ENCODE measurements around the gene ILRUN. TPM values are rescaled to one million over a fixed set of nuclear protein-coding genes. Genes with fewer than 3 reads are reported as not detected.
A peak's percentile ranks its signal among the peaks of the same experiment; 100 is the strongest.

Gene ILRUN
- total RNA-seq, 2 donors from 2014 or later, result 89.8 to 114 TPM

DNA sequence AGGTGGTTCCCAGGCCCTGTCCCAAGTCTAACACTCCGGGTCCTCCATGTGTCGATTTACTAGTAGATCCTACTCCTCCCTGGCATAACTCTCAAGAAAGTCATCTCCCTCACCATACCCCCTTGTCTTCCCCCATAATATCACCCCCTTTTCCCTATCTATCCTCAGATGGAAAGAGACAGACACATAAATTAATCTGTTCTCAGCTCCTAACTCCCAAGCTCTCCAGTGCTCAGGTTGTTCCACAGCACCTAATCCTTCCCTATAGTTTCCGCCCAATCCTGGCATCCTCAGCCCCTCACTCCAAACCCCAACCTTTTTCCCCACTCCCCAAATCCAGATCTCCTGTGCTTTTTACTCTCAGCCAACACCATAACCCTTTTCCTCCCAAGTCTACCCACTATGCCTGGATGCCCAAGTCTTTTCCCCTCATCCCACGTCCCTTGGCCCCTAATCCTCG, 808 bp downstream of the ILRUN start:
- peak overlapping the region; percentile 92 to 98 for H3K27ac ChIP-seq
- no peaks in the 10 kb centered on the region for H3K36me3 ChIP-seq
- TF ChIP-seq, protein P1, sequence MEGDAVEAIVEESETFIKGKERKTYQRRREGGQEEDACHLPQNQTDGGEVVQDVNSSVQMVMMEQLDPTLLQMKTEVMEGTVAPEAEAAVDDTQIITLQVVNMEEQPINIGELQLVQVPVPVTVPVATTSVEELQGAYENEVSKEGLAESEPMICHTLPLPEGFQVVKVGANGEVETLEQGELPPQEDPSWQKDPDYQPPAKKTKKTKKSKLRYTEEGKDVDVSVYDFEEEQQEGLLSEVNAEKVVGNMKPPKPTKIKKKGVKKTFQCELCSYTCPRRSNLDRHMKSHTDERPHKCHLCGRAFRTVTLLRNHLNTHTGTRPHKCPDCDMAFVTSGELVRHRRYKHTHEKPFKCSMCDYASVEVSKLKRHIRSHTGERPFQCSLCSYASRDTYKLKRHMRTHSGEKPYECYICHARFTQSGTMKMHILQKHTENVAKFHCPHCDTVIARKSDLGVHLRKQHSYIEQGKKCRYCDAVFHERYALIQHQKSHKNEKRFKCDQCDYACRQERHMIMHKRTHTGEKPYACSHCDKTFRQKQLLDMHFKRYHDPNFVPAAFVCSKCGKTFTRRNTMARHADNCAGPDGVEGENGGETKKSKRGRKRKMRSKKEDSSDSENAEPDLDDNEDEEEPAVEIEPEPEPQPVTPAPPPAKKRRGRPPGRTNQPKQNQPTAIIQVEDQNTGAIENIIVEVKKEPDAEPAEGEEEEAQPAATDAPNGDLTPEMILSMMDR (IDR thresholded peaks at IDR 0.05), result no peak
- no peaks in the 10 kb centered on the region for H3K9me3 ChIP-seq
- H3K4me1 ChIP-seq, result peaks cover 0 to 39% of the 10 kb centered on the region in 2 donors
- H3K27me3 ChIP-seq, result no peaks in the 10 kb centered on the region
- peak overlapping the region; percentile 81 to 96 for H3K4me3 ChIP-seq
- DNase-seq (ENCODE audit: low spot score), result no peak

- Histone ChIP-seq H3K27ac (no peak overlapping the region), H3K9me3 (no peaks in the 10 kb centered on the region), H3K4me3 (no peak overlapping the region), H3K27me3 (no peaks in the 10 kb centered on the region), H3K4me1 (peaks cover 0 to 39% of the 10 kb centered on the region in 2 donors), H3K36me3 (peaks cover 4% of the 10 kb centered on the region)
- TF ChIP-seq, protein P1 (IDR thresholded peaks at IDR 0.05), result no peak
- no peak for DNase-seq (ENCODE audit: low spot score)
Measured at GRCh38 chr6:34692280-34692679, 4.3 kb downstream of the ILRUN start.

GRCh38 chr6:34689742-34690141, 6.8 kb downstream of the ILRUN start:
- no peak overlapping the region for H3K27ac ChIP-seq

DNA sequence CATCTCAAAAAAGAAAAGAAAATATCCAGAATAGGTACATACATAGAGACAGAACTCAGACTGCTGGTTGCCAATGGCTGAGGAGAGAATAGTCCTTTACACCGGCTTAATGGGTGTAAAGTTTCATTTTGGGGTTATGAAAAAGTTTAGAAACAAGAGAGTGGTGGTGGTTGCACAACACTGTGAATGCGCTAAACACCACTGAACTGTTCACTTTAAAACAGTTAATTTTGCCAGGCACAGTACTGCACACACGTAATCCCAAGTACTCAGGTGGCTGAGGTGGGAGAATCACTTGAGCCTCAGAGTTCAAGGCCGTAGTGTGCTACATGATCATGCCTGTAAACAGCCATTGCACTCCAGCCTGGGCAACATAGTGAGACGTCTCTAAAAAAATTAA, 7.6 kb downstream of the ILRUN start:
- DNase-seq (ENCODE audit: low spot score), result no peak
- TF ChIP-seq, protein P1 (IDR thresholded peaks at IDR 0.05), result no peak
- no peak overlapping the region for H3K27ac ChIP-seq
- H3K4me3 ChIP-seq, result no peak overlapping the region
- H3K9me3 ChIP-seq, result no peaks in the 10 kb centered on the region
- H3K27me3 ChIP-seq, result no peaks in the 10 kb centered on the region
- H3K4me1 ChIP-seq, result peaks cover 0 to 19% of the 10 kb centered on the region in 2 donors
- peaks cover 4% of the 10 kb centered on the region for H3K36me3 ChIP-seq

More at GRCh38 chr6:34689742-34690141, 6.8 kb downstream of the ILRUN start:
- no peak overlapping the region for H3K4me3 ChIP-seq
- H3K36me3 ChIP-seq, result peaks cover 4% of the 10 kb centered on the region
- TF ChIP-seq, protein P1 (IDR thresholded peaks at IDR 0.05), result no peak
- H3K27me3 ChIP-seq, result no peaks in the 10 kb centered on the region
- no peak for DNase-seq (ENCODE audit: low spot score)
- peaks cover 0 to 26% of the 10 kb centered on the region in 2 donors for H3K4me1 ChIP-seq
- no peaks in the 10 kb centered on the region for H3K9me3 ChIP-seq

DNA sequence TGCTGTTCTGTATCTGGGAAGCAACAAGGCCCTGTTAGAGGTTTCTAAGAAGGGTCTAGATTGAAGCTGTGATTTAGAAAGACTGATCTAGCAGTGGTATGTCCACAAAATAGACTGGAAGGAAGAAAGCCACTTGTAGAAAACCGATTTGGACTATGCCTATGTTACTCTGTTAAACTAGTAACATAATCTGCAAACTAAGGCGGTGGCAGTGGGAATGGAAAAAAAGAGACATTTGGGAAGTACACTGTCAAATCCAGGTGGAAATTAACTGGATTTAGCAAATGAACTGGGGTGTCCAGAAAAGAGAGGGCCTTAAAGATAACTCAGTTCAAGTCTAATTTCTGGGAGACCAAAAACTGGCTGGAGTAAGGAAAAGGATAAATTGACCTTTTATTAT, 11.6 kb downstream of the ILRUN start:
- TF ChIP-seq, protein P1 (IDR thresholded peaks at IDR 0.05), result no peak
- peaks cover 0 to 12% of the 10 kb centered on the region in 2 donors for H3K4me1 ChIP-seq
- H3K27ac ChIP-seq, result no peak overlapping the region
- H3K4me3 ChIP-seq, result no peak overlapping the region
- H3K27me3 ChIP-seq, result no peaks in the 10 kb centered on the region
- H3K36me3 ChIP-seq, result peaks cover 4% of the 10 kb centered on the region
- H3K9me3 ChIP-seq, result no peaks in the 10 kb centered on the region
- DNase-seq (ENCODE audit: low spot score), result no peak

DNA sequence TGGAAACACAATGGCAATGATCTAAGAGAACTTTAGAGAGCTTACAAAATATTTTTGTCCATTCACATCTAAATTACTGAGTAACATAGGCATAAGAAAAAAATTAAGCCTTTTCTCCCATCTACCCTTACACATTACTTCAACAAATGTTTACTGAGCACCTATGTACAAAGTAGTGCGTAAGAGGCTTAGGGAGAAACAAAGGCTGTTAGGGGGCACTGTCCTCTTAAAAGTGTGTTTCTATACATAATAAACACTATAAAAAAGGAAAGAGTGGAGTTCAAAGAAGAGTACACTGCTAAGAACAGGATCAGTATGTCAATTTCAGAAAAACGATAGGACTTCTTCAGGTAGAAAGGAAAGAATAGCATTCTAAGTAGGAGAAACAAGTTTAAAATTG, 12.2 kb downstream of the ILRUN start:
- no peak overlapping the region for H3K4me3 ChIP-seq

More for the DNA sequence above, 12.2 kb downstream of the ILRUN start:
- H3K9me3 ChIP-seq, result no peaks in the 10 kb centered on the region
- TF ChIP-seq, protein P1 (IDR thresholded peaks at IDR 0.05), result no peak
- no peaks in the 10 kb centered on the region for H3K27me3 ChIP-seq
- no peak for DNase-seq (ENCODE audit: low spot score)
- peaks cover 4% of the 10 kb centered on the region for H3K36me3 ChIP-seq
- peaks cover 0 to 18% of the 10 kb centered on the region in 2 donors for H3K4me1 ChIP-seq
- no peak overlapping the region for H3K27ac ChIP-seq

Data from right atrium auricular region (tissue), 2 donors.